SK-N-SH treated with all-trans-retinoic acid at 6 μM for 48 hours (cell line): ENCODE measurements around the gene REEP1.

Source experiments
- ATAC-seq: fragments of 200-7000 bp; cut with Tn5 transposase; 3 replicates; pipeline ENCODE4 v1.9.1; 2020; ENCODE audit warnings: mild to moderate bottlenecking, moderate library complexity
- BACH2 ChIP-seq: fragments of 250-450 bp; sonication (Bioruptor Pico); IDR thresholded peaks from 2 replicates; pipeline ENCODE4 v1.9.0; 2021; ENCODE audit warnings: mild to moderate bottlenecking, borderline replicate concordance
- CREB5 ChIP-seq: fragments of 250-450 bp; sonication (Bioruptor Pico); IDR thresholded peaks from 2 replicates; pipeline ENCODE4 v1.5.1; 2020; ENCODE audit warnings: low read depth, mild to moderate bottlenecking, moderate library complexity
- CSDC2 ChIP-seq: fragments of 250-450 bp; sonication (Bioruptor Pico); IDR thresholded peaks from 2 replicates; pipeline ENCODE4 v1.5.0; 2020; ENCODE audit warnings: mild to moderate bottlenecking, moderate library complexity
- ESRRG ChIP-seq: fragments of 250-450 bp; sonication (Bioruptor Pico); IDR thresholded peaks from 2 replicates; pipeline ENCODE4 v1.6.1; 2021; ENCODE audit warnings: mild to moderate bottlenecking
- GLIS3 ChIP-seq: fragments of 250-450 bp; sonication (Bioruptor Pico); IDR thresholded peaks from 2 replicates; pipeline ENCODE4 v1.5.0; 2020; ENCODE audit warnings: mild to moderate bottlenecking, moderate library complexity
- ISL1 ChIP-seq: fragments of 250-450 bp; sonication (Bioruptor Pico); IDR thresholded peaks from 2 replicates; pipeline ENCODE4 v2.1.2; 2022; ENCODE audit warnings: mild to moderate bottlenecking, moderate library complexity
- OSR1 ChIP-seq: fragments of 250-450 bp; sonication (Bioruptor Pico); IDR thresholded peaks from 2 replicates; pipeline ENCODE4 v1.8.0; 2022; ENCODE audit warnings: moderate library complexity, mild to moderate bottlenecking, inconsistent platforms
- PATZ1 ChIP-seq: fragments of 250-450 bp; sonication (Bioruptor Pico); IDR thresholded peaks from 2 replicates; pipeline ENCODE4 v1.8.0; 2020; ENCODE audit warnings: mild to moderate bottlenecking, moderate library complexity, borderline replicate concordance
- POU6F1 ChIP-seq: fragments of 250-450 bp; sonication (Bioruptor Pico); IDR thresholded peaks from 2 replicates; pipeline ENCODE4 v1.8.0; 2021; ENCODE audit warnings: low read depth, mild to moderate bottlenecking, moderate library complexity, borderline replicate concordance
- PPARA ChIP-seq: fragments of 250-450 bp; sonication (Bioruptor Pico); IDR thresholded peaks from 2 replicates; pipeline ENCODE4 v1.5.0; 2020; ENCODE audit warnings: mild to moderate bottlenecking, borderline replicate concordance
- RARB ChIP-seq: fragments of 250-450 bp; sonication (Bioruptor Pico); IDR thresholded peaks from 2 replicates; pipeline ENCODE4 v1.8.0; 2021; ENCODE audit warnings: mild to moderate bottlenecking, moderate library complexity
- SNAI2 ChIP-seq: fragments of 250-450 bp; sonication (Bioruptor Pico); IDR thresholded peaks from 2 replicates; pipeline ENCODE4 v1.5.0; 2020; ENCODE audit warnings: mild to moderate bottlenecking, moderate library complexity
- TOX ChIP-seq: fragments of 250-450 bp; sonication (Bioruptor Pico); IDR thresholded peaks from 2 replicates; pipeline ENCODE4 v1.8.0; 2021; ENCODE audit warnings: mild to moderate bottlenecking, moderate library complexity, borderline replicate concordance
- TSHZ2 ChIP-seq: fragments of 250-450 bp; sonication (Bioruptor Pico); IDR thresholded peaks from 2 replicates; pipeline ENCODE4 v1.5.0; 2020; ENCODE audit warnings: mild to moderate bottlenecking, moderate library complexity
- ZC3H10 ChIP-seq: fragments of 250-450 bp; sonication (Bioruptor Pico); IDR thresholded peaks from 2 replicates; pipeline ENCODE4 v1.5.1; 2021; ENCODE audit warnings: mild to moderate bottlenecking, moderate library complexity
- ZFP3 ChIP-seq: fragments of 250-450 bp; sonication (Bioruptor Pico); IDR thresholded peaks from 2 replicates; pipeline ENCODE4 v1.5.0; 2020; ENCODE audit warnings: mild to moderate bottlenecking, moderate library complexity
- ZFP30 ChIP-seq: fragments of 450-650 bp; formaldehyde crosslinking; IDR thresholded peaks from 2 replicates; pipeline ENCODE4 v1.5.0; 2022; ENCODE audit warnings: mild to moderate bottlenecking, moderate library complexity
- ZNF565 ChIP-seq: fragments of 450-650 bp; formaldehyde crosslinking; conservative IDR thresholded peaks from 2 replicates; pipeline ENCODE4 v1.5.0; 2020; ENCODE audit warnings: low read depth, mild to moderate bottlenecking, moderate library complexity
- ZNF70 ChIP-seq: fragments of 450-650 bp; formaldehyde crosslinking; IDR thresholded peaks from 2 replicates; pipeline ENCODE4 v1.5.0; 2020; ENCODE audit warnings: mild to moderate bottlenecking, moderate library complexity

Gene REEP1

GRCh38 chr2:86292571-86293515 lies 44.6 kb downstream of the REEP1 start:
- no peak for ATAC-seq
- TF ChIP-seq CSDC2 (CRISPR knock-in tag) (no peak), ZFP30 (no peak), PATZ1 (no peak), TSHZ2 (CRISPR knock-in tag) (no peak), ZNF70 (no peak), SNAI2 (CRISPR knock-in tag) (no peak), CREB5 (CRISPR knock-in tag) (no peak), POU6F1 (CRISPR knock-in tag) (no peak)

- no peak for ATAC-seq
These were observed 46.1 kb downstream of the REEP1 start for GRCh38 chr2:86291328-86291662.

More at GRCh38 chr2:86291328-86291662, 46.1 kb downstream of the REEP1 start:
- TF ChIP-seq RARB (CRISPR knock-in tag), result no peak
- no peak for TF ChIP-seq SNAI2 (CRISPR knock-in tag)
- TF ChIP-seq ZFP30, result no peak
- TF ChIP-seq GLIS3, result no peak
- TF ChIP-seq CREB5 (CRISPR knock-in tag), result no peak
- TF ChIP-seq ZFP3, result no peak
- no peak for TF ChIP-seq ZNF70
- no peak for TF ChIP-seq PATZ1
- TF ChIP-seq BACH2 (CRISPR knock-in tag), result no peak
- TF ChIP-seq OSR1 (CRISPR knock-in tag), result no peak
- no peak for TF ChIP-seq PPARA (CRISPR knock-in tag)
- no peak for TF ChIP-seq ZNF565 (CRISPR knock-in tag)
- TF ChIP-seq CSDC2 (CRISPR knock-in tag), result no peak
- TF ChIP-seq TOX (CRISPR knock-in tag), result no peak
- TF ChIP-seq ZC3H10, result no peak
- TF ChIP-seq ISL1 (CRISPR knock-in tag), result no peak
- TF ChIP-seq ESRRG (CRISPR knock-in tag), result no peak
